Kidney epithelial cell (primary cell): Measurements from ENCODE around the gene CHAC1. TPM values are rescaled to one million over a fixed set of nuclear protein-coding genes. Genes with fewer than 3 reads are reported as not detected.

Source experiments
- DNase-seq: peaks from one replicate; pipeline ENCODE4 v3.0.0-alpha.2; 2010; ENCODE audit warnings: low read depth
- H3K27me3 ChIP-seq: 2 replicates; pipeline ENCODE4 v1.6.0; 2011; ENCODE audit warnings: low read length; ENCODE audit not compliant: control insufficient read depth, insufficient read depth
- H3K36me3 ChIP-seq: 2 replicates; pipeline ENCODE4 v1.5.1; 2011; ENCODE audit warnings: low read length; ENCODE audit not compliant: control insufficient read depth, insufficient read depth
- H3K4me3 ChIP-seq: 2 replicates; pipeline ENCODE4 v1.5.1; 2011; ENCODE audit warnings: low read depth, mild to moderate bottlenecking, control low read depth, low read length
- CTCF ChIP-seq: IDR thresholded peaks from 2 replicates; pipeline ENCODE4 v1.5.1; 2011; ENCODE audit warnings: mild to moderate bottlenecking, moderate library complexity, low read length, control low read depth, inconsistent platforms; ENCODE audit not compliant: insufficient read depth, poor library complexity, severe bottlenecking
- total RNA-seq: library from RNA; depleted of rRNA; stranded (reverse); fragments of >200 nt; gene quantifications from 2 replicates; pipeline ENCODE4 v1.2.3, GENCODE V29; 2015

CHAC1 gene
- total RNA-seq, 1 donor from 2014 or later, result 84.4 TPM

GRCh38 chr15:40938536-40938870 is 14.8 kb upstream of the CHAC1 start:
- no peaks in the 10 kb centered on the region for H3K36me3 ChIP-seq
- H3K27me3 ChIP-seq, result peaks cover 9% of the 10 kb centered on the region
- H3K4me3 ChIP-seq, result no peak overlapping the region
- TF ChIP-seq CTCF, result no peak
- DNase-seq, result no peak

GRCh38 chr15:40940296-40940801 is 12.9 kb upstream of the CHAC1 start:
- no peak for TF ChIP-seq CTCF
- Histone ChIP-seq H3K27me3 (peaks cover under 1% of the 10 kb centered on the region), H3K36me3 (no peaks in the 10 kb centered on the region), H3K4me3 (no peak overlapping the region)
- no peak for DNase-seq

- no peak for DNase-seq
- Histone ChIP-seq H3K27me3 (no peaks in the 10 kb centered on the region), H3K4me3 (peak overlapping the region; percentile 34), H3K36me3 (no peaks in the 10 kb centered on the region)
- no peak for TF ChIP-seq CTCF
These were observed 12.2 kb upstream of the CHAC1 start for GRCh38 chr15:40941068-40941527.

- peak; percentile 31 for DNase-seq
- TF ChIP-seq CTCF, result no peak
- Histone ChIP-seq H3K36me3 (no peaks in the 10 kb centered on the region), H3K27me3 (no peaks in the 10 kb centered on the region), H3K4me3 (peak overlapping the region; percentile 50)
These were observed 11.5 kb upstream of the CHAC1 start for GRCh38 chr15:40941528-40942336.

GRCh38 chr15:40942337-40942854 is 10.9 kb upstream of the CHAC1 start:
- DNase-seq, result no peak
- no peaks in the 10 kb centered on the region for H3K27me3 ChIP-seq
- no peak for TF ChIP-seq CTCF
- peak overlapping the region; percentile 50 for H3K4me3 ChIP-seq
- H3K36me3 ChIP-seq, result no peaks in the 10 kb centered on the region
